Activated CD4-positive, CD25-positive, alpha-beta regulatory T cell treated with anti-CD3 and anti-CD28 coated beads, Interleukin-2, amount 50 U/mL, for 24 hours (primary cell): ENCODE results near the gene S1PR5.

Experiments used
- ATAC-seq, 2 donors: fragments of 150-1000 bp; cut with Tn5 transposase; one replicate each; pipeline ENCODE4 v1.10.0; 2021; ENCODE audit warnings: mild to moderate bottlenecking in 1 of 2, moderate library complexity in 1 of 2

S1PR5 gene

GRCh38 chr19:10514211-10515145 is 2.8 kb downstream of the S1PR5 start:
- ATAC-seq, result peak; percentile 49 to 60

- no peak for ATAC-seq
Observed at GRCh38 chr19:10513223-10513622, 4.0 kb downstream of the S1PR5 start.

GRCh38 chr19:10510301-10510802 is 6.9 kb downstream of the S1PR5 start:
- ATAC-seq, result no peak

- peak; percentile 49 to 52 for ATAC-seq
Observed at GRCh38 chr19:10508707-10509106, 8.5 kb downstream of the S1PR5 start.

GRCh38 chr19:10508036-10508435 is 9.2 kb downstream of the S1PR5 start:
- ATAC-seq, result no peak

GRCh38 chr19:10505583-10506229 is 11.5 kb downstream of the S1PR5 start:
- ATAC-seq, result peak in 1 of 2 donors; percentile 6

- ATAC-seq, result no peak
Observed at GRCh38 chr19:10503002-10503789, 14.1 kb downstream of the S1PR5 start, which contains the start of gene KEAP1. TSS of gene KEAP1 (minus strand) at chr19:10503356. CDS start at chr19:10500033, 3,323 bp downstream.

GRCh38 chr19:10502524-10503001 is 14.7 kb downstream of the S1PR5 start:
- peak; percentile 95 to 96 for ATAC-seq

GRCh38 chr19:10501971-10502523 is 15.2 kb downstream of the S1PR5 start:
- peak; percentile 15 to 19 for ATAC-seq

GRCh38 chr19:10500247-10500592 is 17.0 kb downstream of the S1PR5 start:
- no peak for ATAC-seq

GRCh38 chr19:10499550-10500246 is 17.5 kb downstream of the S1PR5 start:
- no peak for ATAC-seq

- ATAC-seq, result no peak
Observed at GRCh38 chr19:10497371-10497770, 19.9 kb downstream of the S1PR5 start.

GRCh38 chr19:10491472-10492047 is 25.7 kb downstream of the S1PR5 start:
- ATAC-seq, result no peak

- ATAC-seq, result no peak
Observed at GRCh38 chr19:10486551-10486950, 30.7 kb downstream of the S1PR5 start.

- ATAC-seq, result peak; percentile 97 to 99
Observed at GRCh38 chr19:10478903-10479384, 38.3 kb downstream of the S1PR5 start.

GRCh38 chr19:10478476-10478875 is 38.8 kb downstream of the S1PR5 start:
- no peak for ATAC-seq

GRCh38 chr19:10474962-10475451 is 42.2 kb downstream of the S1PR5 start:
- no peak for ATAC-seq

- ATAC-seq, result no peak
Observed at GRCh38 chr19:10473192-10473591, 44.1 kb downstream of the S1PR5 start.

- ATAC-seq, result peak; percentile 51
Observed at GRCh38 chr19:10471909-10472308, 45.3 kb downstream of the S1PR5 start.

GRCh38 chr19:10468133-10468532 is 49.1 kb downstream of the S1PR5 start:
- ATAC-seq, result no peak

GRCh38 chr19:10467104-10467706 is 50.0 kb downstream of the S1PR5 start:
- no peak for ATAC-seq
